Activated CD8-positive, alpha-beta memory T cell treated with anti-CD3 and anti-CD28 coated beads, Interleukin-2, amount 10 ng/mL, durations not matched to agents 7 days and 5 days (primary cell): ENCODE data around the gene KDELR3. TPM values are rescaled to one million over a fixed set of nuclear protein-coding genes. Genes with fewer than 3 reads are reported as not detected.

Experiments
- ATAC-seq: fragments of 150-1000 bp; cut with Tn5 transposase; one replicate; pipeline ENCODE4 v1.10.0; 2021; ENCODE audit warnings: moderate library complexity
- CTCF ChIA-PET: fragments of 350-600 bp; sonication (Branson Sonifier 250); formaldehyde crosslinking; loops from one replicate; lab custom pipeline; 2021; ENCODE audit warnings: antibody characterized with exemption; lab: Charles Lee
- DNase-seq: peaks from one replicate; pipeline ENCODE4 v3.0.0-alpha.2; 2020
- H3K27ac Mint-ChIP-seq: one replicate; pipeline ENCODE4 v1.8.0; 2021; ENCODE audit warnings: mild to moderate bottlenecking, mixed read lengths
- H3K27me3 Mint-ChIP-seq: one replicate; pipeline ENCODE4 v1.8.0; 2021; ENCODE audit warnings: mixed read lengths
- H3K36me3 Mint-ChIP-seq: one replicate; pipeline ENCODE4 v1.8.0; 2021; ENCODE audit warnings: mild to moderate bottlenecking, mixed read lengths
- H3K4me1 Mint-ChIP-seq: one replicate; pipeline ENCODE4 v1.8.0; 2021; ENCODE audit warnings: mixed read lengths
- H3K4me3 Mint-ChIP-seq: one replicate; pipeline ENCODE4 v1.8.0; 2021; ENCODE audit warnings: mild to moderate bottlenecking, moderate library complexity, mixed read lengths
- H3K9me3 Mint-ChIP-seq: one replicate; pipeline ENCODE4 v1.8.0; 2022; ENCODE audit warnings: low read depth, mixed read lengths
- total RNA-seq, 2 experiments: library from RNA; stranded (reverse); gene quantifications; one replicate each; pipeline ENCODE4 v1.2.3, GENCODE V29; 2021

Gene KDELR3
- total RNA-seq, 2 experiments from 2014 or later: 0.23 to 1.2 TPM

- CTCF ChIA-PET: interaction anchor here (1.5 kb wide), 1 partner anchor 454 kb away, joined by 3 read pairs; no protein-coding TSS in a partner anchor
- Mint-ChIP-seq H3K27ac (peak within 1 kb of the TSS; percentile 100), H3K4me1 (peaks cover 48% of the 10 kb centered on the region), H3K27me3 (no peaks in the 10 kb centered on the region), H3K36me3 (peaks cover 46% of the 10 kb centered on the region), H3K4me3 (peak within 1 kb of the TSS; percentile 99), H3K9me3 (no peaks in the 10 kb centered on the region)
- DNase-seq (peak; percentile 97), ATAC-seq (peak; percentile 88)
Measured at GRCh38 chr22:38506118-38506962, 38.4 kb downstream of the KDELR3 start, which contains the start of gene DDX17. DDX17 (minus strand) TSS chr22:38506311.

DNA sequence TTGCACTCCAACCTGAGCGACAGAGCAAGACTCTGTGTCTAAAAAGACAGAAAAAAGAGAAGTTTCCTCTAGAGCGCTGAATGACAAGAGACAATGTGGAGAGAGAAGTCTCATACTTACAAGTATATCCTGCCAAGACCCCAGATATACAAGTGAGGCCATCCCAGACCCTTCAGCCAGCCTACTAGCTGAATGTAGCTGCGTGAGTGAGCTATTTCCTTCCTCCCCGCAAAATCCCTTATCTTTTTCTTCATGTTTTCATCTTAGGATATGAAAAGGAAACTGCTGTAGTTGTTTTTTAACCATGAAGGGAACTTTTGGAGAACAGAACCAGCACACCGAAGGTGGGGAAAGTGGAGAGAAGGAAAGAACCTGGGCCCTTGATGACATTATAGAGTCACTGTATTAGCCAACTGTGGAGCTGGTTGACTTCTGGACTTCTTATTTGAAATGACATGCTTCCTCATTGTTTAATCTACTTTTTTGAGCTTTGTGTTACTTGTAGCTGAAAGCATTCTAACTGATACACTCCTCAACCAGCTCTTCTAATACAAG is 42.6 kb downstream of the KDELR3 start:
- H3K27ac Mint-ChIP-seq: no peak overlapping the region
- no peak for ATAC-seq
- H3K9me3 Mint-ChIP-seq: no peaks in the 10 kb centered on the region
- H3K27me3 Mint-ChIP-seq: no peaks in the 10 kb centered on the region
- no peak for DNase-seq
- H3K36me3 Mint-ChIP-seq: peaks cover 9% of the 10 kb centered on the region
- no peak overlapping the region for H3K4me3 Mint-ChIP-seq
- CTCF ChIA-PET: interaction anchor here (0.6 to 1.6 kb wide), 2 partner anchors 11 to 71 kb away, joined by 3 to 4 read pairs; no protein-coding TSS in a partner anchor
- H3K4me1 Mint-ChIP-seq: peaks cover 20% of the 10 kb centered on the region

DNA sequence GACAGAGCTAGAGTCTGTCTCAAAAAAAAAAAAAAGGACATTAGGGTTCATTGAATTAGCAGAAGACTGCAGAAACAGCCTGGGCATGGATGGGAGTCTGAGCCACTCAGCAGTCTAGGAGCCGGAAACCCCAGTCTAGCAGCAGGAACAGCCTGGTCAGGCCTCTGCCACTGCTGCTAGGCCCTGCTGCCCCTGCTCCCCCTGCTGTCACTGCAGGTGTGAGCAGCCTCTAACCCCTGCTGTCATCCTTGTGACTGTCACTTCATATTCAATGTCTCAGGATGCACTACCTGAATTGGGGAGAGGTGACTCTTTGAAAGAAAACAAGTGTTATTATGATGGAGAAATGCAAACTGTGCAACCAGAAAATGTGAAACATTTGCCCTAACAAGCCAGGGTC is 45.2 kb downstream of the KDELR3 start:
- H3K9me3 Mint-ChIP-seq: no peaks in the 10 kb centered on the region
- H3K4me1 Mint-ChIP-seq: peaks cover 7% of the 10 kb centered on the region
- CTCF ChIA-PET: interaction anchor here (1.3 kb wide), 1 partner anchor 59 kb away, joined by 5 read pairs; no protein-coding TSS in a partner anchor
- H3K27me3 Mint-ChIP-seq: no peaks in the 10 kb centered on the region
- ATAC-seq (peak; percentile 96), DNase-seq (peak; percentile 63)
- no peak overlapping the region for H3K27ac Mint-ChIP-seq
- peaks cover 6% of the 10 kb centered on the region for H3K36me3 Mint-ChIP-seq
- no peak overlapping the region for H3K4me3 Mint-ChIP-seq

DNA sequence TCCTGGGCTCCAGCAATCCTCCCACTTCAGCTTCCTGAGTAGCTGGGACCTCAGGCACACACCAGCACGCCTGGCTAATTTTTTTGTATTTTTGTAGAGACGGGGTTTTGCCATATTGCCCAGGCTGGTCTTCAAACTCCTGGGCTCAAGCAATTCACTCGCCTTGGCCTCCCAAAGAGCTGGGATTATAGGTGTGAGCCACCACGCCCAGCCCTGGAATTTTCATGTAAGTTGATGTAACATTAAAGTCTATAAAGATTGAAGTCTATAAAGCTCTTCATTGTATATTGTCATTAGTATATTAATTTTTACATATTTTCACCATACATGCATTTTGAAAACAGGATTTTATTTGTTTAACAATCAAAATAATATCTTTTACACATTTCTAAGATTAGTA is 50.7 kb downstream of the KDELR3 start:
- no peaks in the 10 kb centered on the region for H3K4me1 Mint-ChIP-seq
- no peaks in the 10 kb centered on the region for H3K27me3 Mint-ChIP-seq

DNA sequence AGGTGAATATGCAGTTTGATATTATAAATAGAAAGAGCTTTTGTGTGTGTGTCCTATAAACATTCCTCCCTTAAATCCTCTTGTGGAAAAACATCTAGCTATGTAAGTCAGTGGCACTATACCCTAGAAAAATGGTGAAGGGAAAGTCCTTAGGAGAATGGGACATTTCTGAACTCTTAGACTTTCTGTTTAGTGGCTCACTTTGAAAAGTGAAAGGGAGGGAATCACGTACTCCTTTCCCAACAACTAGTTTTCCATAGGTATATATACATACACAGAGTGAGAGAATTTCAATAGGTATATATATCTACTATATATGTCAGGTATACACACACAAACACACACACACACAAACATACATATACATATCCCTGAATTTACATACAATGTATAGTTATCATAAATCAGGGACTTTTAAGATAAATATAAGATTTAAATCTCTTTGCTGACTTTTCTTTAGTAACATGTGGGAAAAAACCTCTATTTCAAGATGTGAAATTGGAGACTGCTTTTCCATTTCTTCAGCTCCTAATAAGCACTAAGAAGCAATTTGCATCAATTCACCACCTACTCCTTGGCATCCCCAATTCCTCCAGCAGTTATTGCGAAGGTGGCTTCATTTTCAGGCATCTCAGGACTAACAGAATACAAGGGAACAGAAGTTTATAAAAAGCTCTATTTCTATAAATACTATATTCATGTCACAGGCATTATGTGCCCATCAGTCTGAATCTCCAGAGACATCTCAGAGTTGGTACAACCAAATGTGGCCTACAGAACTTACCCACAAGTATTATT is 51.8 kb downstream of the KDELR3 start:
- CTCF ChIA-PET: no interaction called here
- ATAC-seq (no peak), DNase-seq (no peak)
- H3K36me3 Mint-ChIP-seq: peaks cover 1% of the 10 kb centered on the region
- no peak overlapping the region for H3K4me3 Mint-ChIP-seq
- no peak overlapping the region for H3K27ac Mint-ChIP-seq
- H3K4me1 Mint-ChIP-seq: no peaks in the 10 kb centered on the region
- H3K27me3 Mint-ChIP-seq: no peaks in the 10 kb centered on the region
- H3K9me3 Mint-ChIP-seq: no peaks in the 10 kb centered on the region

More for the DNA sequence above, 50.7 kb downstream of the KDELR3 start:
- Mint-ChIP-seq H3K27ac (no peak overlapping the region), H3K9me3 (no peaks in the 10 kb centered on the region), H3K36me3 (no peaks in the 10 kb centered on the region), H3K4me3 (no peak overlapping the region)
- CTCF ChIA-PET: interaction anchor here (0.6 kb wide), 1 partner anchor 404 kb away, joined by 3 read pairs; no protein-coding TSS in a partner anchor
- no peak for DNase-seq
- ATAC-seq: no peak

DNA sequence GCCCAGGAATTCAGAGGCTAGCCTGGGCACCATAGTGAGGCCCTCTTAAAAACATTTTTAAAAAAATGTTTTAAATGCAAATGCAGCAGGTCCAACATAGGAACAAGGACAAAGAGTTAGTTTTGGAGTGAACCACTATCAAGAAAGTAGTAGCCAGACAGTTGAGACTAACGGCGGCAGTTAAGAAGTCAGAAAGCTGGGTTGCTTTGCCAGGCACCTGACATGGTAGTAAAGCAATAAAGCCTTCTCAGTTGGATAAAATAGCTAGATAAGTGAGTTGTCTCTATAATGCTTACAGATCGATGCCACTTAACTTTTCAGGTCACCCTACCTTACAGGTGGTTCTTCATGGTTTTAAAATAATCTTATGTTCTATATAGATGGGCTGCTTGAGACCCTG is 55.1 kb downstream of the KDELR3 start:
- H3K27me3 Mint-ChIP-seq: no peaks in the 10 kb centered on the region
- H3K4me3 Mint-ChIP-seq: no peak overlapping the region
- no peak for ATAC-seq
- H3K9me3 Mint-ChIP-seq: no peaks in the 10 kb centered on the region
- CTCF ChIA-PET: interaction anchor here (1.0 kb wide), 1 partner anchor 8 kb away, joined by 4 read pairs; no protein-coding TSS in a partner anchor
- H3K27ac Mint-ChIP-seq: no peak overlapping the region
- DNase-seq: no peak
- peaks cover 1% of the 10 kb centered on the region for H3K36me3 Mint-ChIP-seq
- H3K4me1 Mint-ChIP-seq: no peaks in the 10 kb centered on the region

DNA sequence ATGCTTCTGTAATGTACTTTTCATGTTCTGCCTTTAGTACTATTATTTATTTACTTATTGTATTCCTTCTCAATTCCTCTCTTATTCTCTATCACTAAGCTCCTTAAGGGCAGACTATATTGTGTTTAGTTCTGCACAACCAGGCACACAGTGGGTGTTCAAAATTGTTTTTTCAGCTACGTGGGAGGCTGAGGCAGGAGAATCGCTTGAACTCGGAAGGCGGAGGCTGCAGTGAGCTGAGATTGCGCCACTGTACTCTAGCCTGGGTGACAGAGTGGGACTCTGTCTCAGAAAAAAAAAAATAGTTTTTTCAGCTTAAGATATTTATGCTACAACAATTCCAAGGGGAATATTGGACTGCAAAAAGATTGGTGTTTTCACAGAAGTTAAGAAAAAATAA is 55.6 kb downstream of the KDELR3 start:
- DNase-seq (no peak), ATAC-seq (no peak)
- Mint-ChIP-seq H3K27ac (no peak overlapping the region), H3K36me3 (peaks cover 1% of the 10 kb centered on the region), H3K4me1 (no peaks in the 10 kb centered on the region), H3K9me3 (no peaks in the 10 kb centered on the region), H3K4me3 (no peak overlapping the region), H3K27me3 (no peaks in the 10 kb centered on the region)
- CTCF ChIA-PET: interaction anchor here (1.0 kb wide), 1 partner anchor 8 kb away, joined by 4 read pairs; no protein-coding TSS in a partner anchor

DNA sequence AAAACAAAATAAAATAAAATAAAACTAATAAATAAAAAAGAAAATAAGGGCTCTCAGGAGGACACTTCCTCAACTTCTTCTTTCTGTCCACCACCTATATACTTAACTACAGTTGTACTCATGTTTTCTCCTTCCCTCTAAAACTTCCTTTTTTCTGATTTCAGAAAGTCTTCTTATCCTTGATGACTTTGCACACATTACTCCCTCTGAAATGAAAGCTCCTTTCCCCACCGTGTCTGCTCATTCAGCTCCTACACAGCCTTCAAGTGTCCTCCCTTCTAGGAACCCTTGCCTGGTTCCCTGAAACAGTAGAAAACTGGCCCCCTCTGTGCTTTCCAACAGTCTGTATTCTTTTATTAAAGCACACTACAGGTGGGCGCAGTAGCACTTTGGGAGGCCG is 56.5 kb downstream of the KDELR3 start:
- Mint-ChIP-seq H3K36me3 (peaks cover 4% of the 10 kb centered on the region), H3K9me3 (no peaks in the 10 kb centered on the region)

DNA sequence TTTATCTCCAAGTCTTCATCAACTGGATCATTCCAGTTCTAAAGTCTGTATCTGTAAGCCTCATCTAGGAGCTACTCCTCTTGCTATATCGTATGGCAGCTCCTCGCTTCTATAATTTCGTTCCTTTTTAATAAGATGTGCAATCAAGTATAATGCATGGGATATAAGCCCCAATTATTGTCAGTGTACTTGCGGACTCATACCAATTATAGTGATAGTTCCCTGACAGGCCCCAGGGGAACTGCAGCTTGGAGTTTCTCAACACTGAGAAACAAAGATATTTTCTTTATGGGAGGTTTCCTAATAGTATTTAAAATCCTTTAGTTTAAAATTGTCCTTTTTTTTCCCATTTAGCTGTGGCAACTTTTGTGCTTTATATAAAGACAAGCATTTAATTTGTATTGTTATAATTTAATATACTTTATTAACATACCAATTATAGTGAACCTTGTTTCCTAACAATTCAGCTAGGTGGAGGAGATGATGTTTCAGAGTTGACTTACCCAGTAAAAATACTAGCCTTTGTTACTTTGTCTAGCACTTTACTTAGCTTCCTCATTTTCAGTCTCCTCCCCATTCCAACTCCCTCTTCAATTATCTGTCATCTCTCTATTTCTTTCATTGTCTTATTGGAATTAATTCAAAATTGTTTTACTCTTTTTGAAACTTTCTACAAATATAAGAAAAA is 63.5 kb downstream of the KDELR3 start:
- Mint-ChIP-seq H3K4me3 (peak overlapping the region; percentile 25), H3K4me1 (peaks cover 7% of the 10 kb centered on the region), H3K27me3 (no peaks in the 10 kb centered on the region), H3K36me3 (peaks cover 18% of the 10 kb centered on the region), H3K9me3 (no peaks in the 10 kb centered on the region), H3K27ac (peak overlapping the region; percentile 89)
- peak; percentile 53 for ATAC-seq
- no peak for DNase-seq
- CTCF ChIA-PET: interaction anchor here (0.8 to 1.2 kb wide), 3 partner anchors 32 to 41 kb away, joined by 3 to 4 read pairs (median 4); no protein-coding TSS in a partner anchor

More for the DNA sequence above, 56.5 kb downstream of the KDELR3 start:
- CTCF ChIA-PET: interaction anchor here (0.6 kb wide), 1 partner anchor 111 kb away, joined by 3 read pairs; no protein-coding TSS in a partner anchor
- Mint-ChIP-seq H3K27ac (no peak overlapping the region), H3K4me1 (no peaks in the 10 kb centered on the region), H3K27me3 (no peaks in the 10 kb centered on the region), H3K4me3 (no peak overlapping the region)
- DNase-seq: no peak
- ATAC-seq: no peak

Other genes with a start within 250 kb of the KDELR3 start
- 10 to 100 TPM; 29.8 to 35.5 TPM for gene TMEM184B, start 195.1 kb upstream of the KDELR3 start, total RNA-seq
- gene CSNK1E, start 150.7 kb upstream of the KDELR3 start, total RNA-seq: 100 to 1,000 TPM; 110 to 122 TPM
- not detected for gene KCNJ4, start 12.9 kb upstream of the KDELR3 start, total RNA-seq
- gene DDX17, start 38.2 kb downstream of the KDELR3 start, total RNA-seq: 100 to 1,000 TPM; 452 to 527 TPM
- gene DMC1, start 102.1 kb downstream of the KDELR3 start, total RNA-seq: 10 to 100 TPM; 13.6 to 16.9 TPM
- gene FAM227A, start 188.3 kb downstream of the KDELR3 start, total RNA-seq: under 1 TPM; 0.12 to 0.40 TPM
- gene CBY1, start 188.5 kb downstream of the KDELR3 start, total RNA-seq: 10 to 100 TPM; 11.2 to 12.0 TPM
- gene TOMM22, start 213.9 kb downstream of the KDELR3 start, total RNA-seq: 10 to 100 TPM; 61.1 to 94.9 TPM
- gene JOSD1, start 232.8 kb downstream of the KDELR3 start, total RNA-seq: 10 to 100 TPM; 74.0 to 77.0 TPM
- 100 to 1,000 TPM; 116 to 146 TPM for gene GTPBP1, start 237.8 kb downstream of the KDELR3 start, total RNA-seq